ENCODE results near the gene INHBB.
A peak's percentile ranks its signal among the peaks of the same experiment; 100 is the strongest.

Gene INHBB

DNA sequence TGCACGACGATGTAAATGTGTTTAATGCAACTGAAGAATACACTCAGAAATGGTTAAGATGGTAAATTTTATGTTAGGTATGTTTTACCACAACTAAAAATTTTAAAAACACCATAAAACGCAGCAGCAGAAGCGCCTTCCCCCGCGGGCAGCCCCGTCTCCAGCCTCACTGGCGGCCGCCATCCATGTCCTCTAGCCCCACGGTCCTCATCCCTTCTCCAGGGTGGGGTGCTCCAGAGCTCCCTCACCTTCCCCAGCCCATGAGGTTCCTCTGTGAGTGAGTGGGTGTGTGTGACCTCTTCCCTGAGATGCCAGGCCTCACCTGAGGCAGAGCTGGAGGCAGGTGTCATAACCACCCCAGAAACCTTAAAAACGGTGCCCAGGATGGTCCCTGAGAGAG lies 17.0 kb downstream of the INHBB start:
- no peak for FAIRE-seq
- no peak for DNase-seq (ENCODE audit: insufficient read length, low spot score)
- TF ChIP-seq PAX5 (IDR thresholded peaks at IDR 0.05; ENCODE audit: insufficient read depth, low read length, severe bottlenecking) = no peak
- no peak for TF ChIP-seq POLR2AphosphoS5 (IDR thresholded peaks at IDR 0.05; ENCODE audit: low read depth, low read length)
- no peak for TF ChIP-seq POU2F2 (IDR thresholded peaks at IDR 0.05; ENCODE audit: low read depth, low read length)
- no peak for TF ChIP-seq SPI1 (IDR thresholded peaks at IDR 0.05; ENCODE audit: low read depth, low read length)
- TF ChIP-seq TAF1 (IDR thresholded peaks at IDR 0.05; ENCODE audit: low read depth, low read length) = no peak
- TF ChIP-seq POLR2A (IDR thresholded peaks at IDR 0.05; ENCODE audit: low read depth, low read length) = no peak

DNA sequence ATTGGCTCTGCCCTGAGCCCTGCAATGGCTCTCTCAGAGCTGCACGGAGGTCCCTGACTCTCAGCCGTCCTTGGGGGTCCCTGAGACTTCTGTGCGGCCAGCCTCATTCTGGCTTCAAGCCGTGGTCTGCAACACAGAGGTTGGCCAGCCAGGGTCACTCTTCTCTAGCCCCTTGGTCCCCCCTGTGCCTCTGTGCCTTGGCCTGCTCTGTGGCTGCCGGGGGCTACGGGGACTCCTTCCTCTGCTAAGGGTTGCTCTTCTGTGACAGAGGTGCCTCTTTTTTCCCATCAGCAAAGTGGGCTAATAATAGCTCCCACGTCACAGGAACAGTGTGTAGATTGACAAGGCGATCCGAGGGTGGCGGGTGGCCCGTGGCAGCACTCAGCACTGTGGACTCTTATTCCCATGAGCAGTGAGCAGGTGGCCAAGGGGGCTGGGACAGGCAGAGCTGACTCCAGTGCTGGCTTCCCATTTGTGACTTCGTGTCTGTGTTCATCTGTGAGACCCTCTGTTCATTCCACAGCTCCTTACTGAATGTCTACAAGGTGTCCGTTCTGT lies 19.4 kb downstream of the INHBB start:
- DNase-seq (ENCODE audit: insufficient read length, low spot score) (no peak), FAIRE-seq (no peak)
- TF ChIP-seq POLR2A (IDR thresholded peaks at IDR 0.05; ENCODE audit: low read depth, low read length) (no peak), POU2F2 (IDR thresholded peaks at IDR 0.05; ENCODE audit: low read depth, low read length) (no peak), SPI1 (IDR thresholded peaks at IDR 0.05; ENCODE audit: low read depth, low read length) (no peak), TAF1 (IDR thresholded peaks at IDR 0.05; ENCODE audit: low read depth, low read length) (no peak), POLR2AphosphoS5 (IDR thresholded peaks at IDR 0.05; ENCODE audit: low read depth, low read length) (no peak), PAX5 (IDR thresholded peaks at IDR 0.05; ENCODE audit: insufficient read depth, low read length, severe bottlenecking) (no peak)

DNA sequence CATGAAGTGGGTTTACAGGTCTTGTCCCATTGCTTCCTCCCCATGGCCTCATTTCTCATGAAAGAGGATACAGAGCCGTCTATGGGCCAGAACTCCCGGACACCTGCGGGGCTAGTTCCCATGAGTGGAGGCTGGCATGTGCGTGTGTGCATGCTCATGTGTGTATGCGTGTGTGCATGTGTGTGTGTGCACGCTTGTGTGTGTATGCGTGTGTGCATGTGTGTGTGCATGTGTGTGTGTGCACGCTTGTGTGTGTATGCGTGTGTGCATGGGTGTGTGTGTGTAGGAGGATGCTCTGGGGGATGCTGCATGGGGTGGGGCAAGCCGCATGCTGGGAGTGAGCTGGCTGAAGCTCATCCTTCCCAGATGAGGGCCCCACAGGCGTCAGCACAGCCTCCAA lies 20.8 kb downstream of the INHBB start:
- DNase-seq (ENCODE audit: insufficient read length, low spot score) (no peak), FAIRE-seq (no peak)
- TF ChIP-seq SPI1 (IDR thresholded peaks at IDR 0.05; ENCODE audit: low read depth, low read length) = no peak
- no peak for TF ChIP-seq POLR2AphosphoS5 (IDR thresholded peaks at IDR 0.05; ENCODE audit: low read depth, low read length)
- no peak for TF ChIP-seq POLR2A (IDR thresholded peaks at IDR 0.05; ENCODE audit: low read depth, low read length)
- no peak for TF ChIP-seq POU2F2 (IDR thresholded peaks at IDR 0.05; ENCODE audit: low read depth, low read length)
- no peak for TF ChIP-seq TAF1 (IDR thresholded peaks at IDR 0.05; ENCODE audit: low read depth, low read length)
- no peak for TF ChIP-seq PAX5 (IDR thresholded peaks at IDR 0.05; ENCODE audit: insufficient read depth, low read length, severe bottlenecking)

DNA sequence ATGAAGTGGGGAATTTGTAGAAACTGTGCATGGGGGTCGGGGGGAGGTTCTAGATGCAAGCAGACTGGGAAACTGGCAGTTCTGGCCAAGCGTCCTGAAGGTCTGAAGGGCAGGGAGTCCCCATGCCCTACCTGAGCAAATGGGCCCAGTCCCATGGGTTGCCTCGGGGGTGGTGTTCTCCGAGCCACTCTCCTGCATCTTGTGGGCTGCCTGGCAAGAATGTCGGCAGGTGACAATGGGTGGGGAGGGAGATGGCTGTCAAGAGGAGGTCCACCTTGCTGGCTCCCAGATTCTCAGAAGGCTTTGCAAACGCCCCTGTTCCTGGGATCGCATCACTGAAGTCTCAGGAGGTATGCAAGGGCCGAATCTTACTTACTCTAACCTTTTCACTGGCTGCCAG lies 21.3 kb downstream of the INHBB start:
- FAIRE-seq (no peak), DNase-seq (ENCODE audit: insufficient read length, low spot score) (no peak)
- TF ChIP-seq PAX5 (IDR thresholded peaks at IDR 0.05; ENCODE audit: insufficient read depth, low read length, severe bottlenecking) = no peak
- no peak for TF ChIP-seq POLR2AphosphoS5 (IDR thresholded peaks at IDR 0.05; ENCODE audit: low read depth, low read length)
- TF ChIP-seq SPI1 (IDR thresholded peaks at IDR 0.05; ENCODE audit: low read depth, low read length) = no peak
- no peak for TF ChIP-seq POU2F2 (IDR thresholded peaks at IDR 0.05; ENCODE audit: low read depth, low read length)
- no peak for TF ChIP-seq TAF1 (IDR thresholded peaks at IDR 0.05; ENCODE audit: low read depth, low read length)
- TF ChIP-seq POLR2A (IDR thresholded peaks at IDR 0.05; ENCODE audit: low read depth, low read length) = no peak

DNA sequence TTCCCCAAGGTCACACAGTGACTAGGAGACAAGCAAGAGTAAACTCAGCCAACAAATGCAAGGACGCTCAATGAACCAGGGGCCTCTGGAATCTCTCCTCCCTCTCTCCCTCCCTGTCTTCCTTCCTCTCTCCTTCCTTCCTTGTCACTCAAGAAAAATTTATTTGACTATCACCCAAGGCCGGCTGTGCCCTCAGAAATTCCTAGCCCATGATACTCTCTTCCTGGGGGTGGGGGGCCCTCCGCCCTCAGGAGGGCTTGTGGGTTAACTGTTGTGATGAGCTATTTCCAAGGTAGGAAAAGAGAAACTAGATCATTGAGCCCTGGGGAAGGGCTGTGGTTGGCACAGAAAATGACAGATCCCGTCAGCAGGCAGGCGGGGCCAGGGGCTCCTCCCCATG lies 21.7 kb downstream of the INHBB start:
- FAIRE-seq = no peak
- TF ChIP-seq TAF1 (IDR thresholded peaks at IDR 0.05; ENCODE audit: low read depth, low read length) (no peak), SPI1 (IDR thresholded peaks at IDR 0.05; ENCODE audit: low read depth, low read length) (no peak), POLR2A (IDR thresholded peaks at IDR 0.05; ENCODE audit: low read depth, low read length) (no peak), POU2F2 (IDR thresholded peaks at IDR 0.05; ENCODE audit: low read depth, low read length) (no peak), PAX5 (IDR thresholded peaks at IDR 0.05; ENCODE audit: insufficient read depth, low read length, severe bottlenecking) (no peak), POLR2AphosphoS5 (IDR thresholded peaks at IDR 0.05; ENCODE audit: low read depth, low read length) (no peak)
- no peak for DNase-seq (ENCODE audit: insufficient read length, low spot score)

DNA sequence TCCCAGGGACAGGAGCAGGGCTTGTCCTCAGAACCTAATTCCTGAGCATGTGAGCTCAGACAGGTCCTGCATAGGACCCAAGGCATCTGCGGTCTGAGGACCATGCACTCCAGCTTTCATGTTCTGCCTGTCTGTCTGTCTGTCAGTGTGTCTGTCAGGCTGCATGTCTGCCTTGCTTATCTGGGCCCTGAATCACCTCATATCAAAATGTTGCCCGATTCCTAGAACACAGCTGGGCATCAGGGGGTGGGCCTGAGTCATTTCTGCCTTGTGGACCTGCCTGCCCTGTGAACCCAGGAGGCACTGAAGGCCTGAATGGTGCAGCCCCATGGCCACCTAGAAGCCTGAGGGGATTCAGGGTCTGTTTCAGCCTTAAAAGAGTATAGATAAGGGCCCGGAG lies 22.1 kb downstream of the INHBB start:
- no peak for DNase-seq (ENCODE audit: insufficient read length, low spot score)
- TF ChIP-seq TAF1 (IDR thresholded peaks at IDR 0.05; ENCODE audit: low read depth, low read length) (no peak), POLR2A (IDR thresholded peaks at IDR 0.05; ENCODE audit: low read depth, low read length) (no peak), SPI1 (IDR thresholded peaks at IDR 0.05; ENCODE audit: low read depth, low read length) (no peak), POLR2AphosphoS5 (IDR thresholded peaks at IDR 0.05; ENCODE audit: low read depth, low read length) (no peak), POU2F2 (IDR thresholded peaks at IDR 0.05; ENCODE audit: low read depth, low read length) (no peak), PAX5 (IDR thresholded peaks at IDR 0.05; ENCODE audit: insufficient read depth, low read length, severe bottlenecking) (no peak)
- FAIRE-seq = no peak

DNA sequence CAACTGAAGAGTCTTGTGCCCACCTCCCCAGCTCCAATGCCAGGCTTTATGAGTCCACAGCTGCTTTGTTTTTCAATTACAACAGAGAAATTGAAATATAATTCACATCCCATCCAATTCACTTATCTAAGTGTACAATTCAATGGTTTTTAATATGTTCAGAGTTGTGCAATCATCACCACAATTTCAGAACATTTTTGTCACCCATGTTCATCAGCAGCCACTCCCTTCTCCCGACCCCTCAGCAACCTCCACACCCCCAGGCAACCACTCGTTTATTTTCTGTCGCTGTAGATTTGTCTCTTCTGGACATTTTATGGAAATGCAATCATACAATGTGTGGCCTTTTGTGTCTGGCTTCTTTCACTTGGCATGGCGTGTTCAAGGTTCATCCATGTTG lies 23.3 kb downstream of the INHBB start:
- no peak for TF ChIP-seq POU2F2 (IDR thresholded peaks at IDR 0.05; ENCODE audit: low read depth, low read length)
- no peak for TF ChIP-seq TAF1 (IDR thresholded peaks at IDR 0.05; ENCODE audit: low read depth, low read length)
- no peak for TF ChIP-seq POLR2A (IDR thresholded peaks at IDR 0.05; ENCODE audit: low read depth, low read length)
- no peak for TF ChIP-seq PAX5 (IDR thresholded peaks at IDR 0.05; ENCODE audit: insufficient read depth, low read length, severe bottlenecking)
- FAIRE-seq (no peak), DNase-seq (ENCODE audit: insufficient read length, low spot score) (no peak)

DNA sequence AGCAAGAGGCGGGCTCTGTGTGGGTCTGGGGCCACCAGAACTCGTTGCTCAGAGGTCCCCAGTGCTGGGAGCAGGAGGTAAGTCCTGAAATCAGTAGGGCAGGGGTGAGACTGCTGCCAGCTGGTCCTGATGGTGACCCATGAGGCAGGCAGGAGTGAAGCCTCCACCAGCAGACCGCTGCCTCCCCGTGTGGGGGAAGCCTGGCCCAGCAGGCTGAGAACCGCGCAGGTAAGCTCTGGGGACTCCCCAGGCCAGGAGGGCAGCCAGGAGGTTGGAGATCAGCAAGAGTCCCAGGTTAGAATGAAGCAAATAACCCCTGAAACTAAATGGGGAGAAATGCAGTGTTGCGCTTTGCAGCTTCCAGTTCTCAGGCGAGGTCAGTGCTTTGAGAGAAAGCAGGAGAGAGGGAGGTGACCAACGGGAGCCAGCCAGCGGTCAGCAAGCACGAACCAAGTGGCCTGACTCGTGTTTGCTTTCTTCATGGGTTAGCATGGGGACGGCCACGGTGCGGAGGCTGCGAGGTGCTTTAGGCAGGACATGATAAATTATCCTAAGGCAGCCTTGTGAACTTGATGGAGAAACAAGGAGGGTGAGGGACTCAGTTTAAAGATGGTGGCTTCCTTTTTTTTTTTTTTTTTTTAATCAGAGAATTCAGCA lies 26.2 kb downstream of the INHBB start:
- DNase-seq (ENCODE audit: insufficient read length, low spot score) (no peak), FAIRE-seq (no peak)
- TF ChIP-seq POLR2AphosphoS5 (IDR thresholded peaks at IDR 0.05; ENCODE audit: low read depth, low read length) (no peak), TAF1 (IDR thresholded peaks at IDR 0.05; ENCODE audit: low read depth, low read length) (no peak), PAX5 (IDR thresholded peaks at IDR 0.05; ENCODE audit: insufficient read depth, low read length, severe bottlenecking) (no peak), POU2F2 (IDR thresholded peaks at IDR 0.05; ENCODE audit: low read depth, low read length) (no peak), SPI1 (IDR thresholded peaks at IDR 0.05; ENCODE audit: low read depth, low read length) (no peak), POLR2A (IDR thresholded peaks at IDR 0.05; ENCODE audit: low read depth, low read length) (no peak)

DNA sequence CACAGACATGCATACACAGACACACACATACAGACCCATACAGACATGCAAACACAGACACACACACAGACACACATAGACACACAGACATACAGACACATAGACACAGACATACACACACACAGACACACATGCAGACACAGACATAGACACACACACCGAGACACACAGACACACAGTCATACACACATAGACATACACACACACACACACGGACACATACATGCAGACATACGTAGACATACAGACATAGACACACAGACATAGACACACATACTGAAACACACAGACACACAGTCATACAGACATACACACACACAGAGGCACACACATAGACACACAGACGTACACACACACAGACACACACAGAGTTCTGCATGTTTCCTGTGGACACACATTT lies 26.9 kb downstream of the INHBB start:
- DNase-seq (ENCODE audit: insufficient read length, low spot score) (no peak), FAIRE-seq (peak; percentile 16)
- no peak for TF ChIP-seq PAX5 (IDR thresholded peaks at IDR 0.05; ENCODE audit: insufficient read depth, low read length, severe bottlenecking)
- no peak for TF ChIP-seq SPI1 (IDR thresholded peaks at IDR 0.05; ENCODE audit: low read depth, low read length)
- no peak for TF ChIP-seq POLR2A (IDR thresholded peaks at IDR 0.05; ENCODE audit: low read depth, low read length)
- no peak for TF ChIP-seq TAF1 (IDR thresholded peaks at IDR 0.05; ENCODE audit: low read depth, low read length)
- no peak for TF ChIP-seq POU2F2 (IDR thresholded peaks at IDR 0.05; ENCODE audit: low read depth, low read length)
- TF ChIP-seq POLR2AphosphoS5 (IDR thresholded peaks at IDR 0.05; ENCODE audit: low read depth, low read length) = no peak

All from GM12891 (cell line).